Liver (tissue), 9 donors: ENCODE measurements around the gene SCPEP1. TPM values are rescaled to one million over a fixed set of nuclear protein-coding genes. Genes with fewer than 3 reads are reported as not detected.

Source experiments
- DNase-seq: peaks from one replicate; pipeline ENCODE4 v3.0.0-alpha.2; 2017; ENCODE audit warnings: low spot score
- H3K27ac ChIP-seq, 2 donors: one replicate each; pipeline ENCODE4 v1.7.0; 2013; ENCODE audit warnings: inconsistent platforms in 2 of 2, low read length in 2 of 2, control low read depth in 1 of 2, low read depth in 1 of 2, mild to moderate bottlenecking in 1 of 2
- H3K27me3 ChIP-seq, 4 donors: one replicate each; pipeline versions ENCODE4 v1.6.1 to v1.7.0; 2013; ENCODE audit warnings: low read length in 3 of 4, inconsistent platforms in 1 of 4, mild to moderate bottlenecking in 1 of 4, moderate library complexity in 1 of 4; ENCODE audit not compliant: control insufficient read depth in 4 of 4, insufficient read depth in 4 of 4
- H3K36me3 ChIP-seq, 4 donors: one replicate each; pipeline versions ENCODE4 v1.6.1 to v1.7.0; 2013; ENCODE audit warnings: low read length in 3 of 4, mild to moderate bottlenecking in 3 of 4, low read depth in 1 of 4, moderate library complexity in 1 of 4; ENCODE audit not compliant: control insufficient read depth in 4 of 4, insufficient read depth in 3 of 4
- H3K4me1 ChIP-seq, 4 donors: one replicate each; pipeline versions ENCODE4 v1.6.1 to v1.7.0; 2013; ENCODE audit warnings: low read length in 3 of 4, mild to moderate bottlenecking in 3 of 4, moderate library complexity in 1 of 4; ENCODE audit not compliant: control insufficient read depth in 4 of 4, insufficient read depth in 4 of 4
- H3K4me3 ChIP-seq, 3 donors: one replicate each; pipeline versions ENCODE4 v1.6.1 to v1.7.0; 2013; ENCODE audit warnings: low read length in 3 of 3, control low read depth in 1 of 3, low read depth in 1 of 3, mild to moderate bottlenecking in 1 of 3
- H3K9ac ChIP-seq, 2 donors: one replicate each; pipeline ENCODE4 v1.7.0; 2013; ENCODE audit warnings: low read length in 2 of 2, mild to moderate bottlenecking in 2 of 2, moderate library complexity in 2 of 2, control low read depth in 1 of 2, low read depth in 1 of 2
- H3K9me3 ChIP-seq, 4 donors: one replicate each; pipeline versions ENCODE4 v1.6.1 to v1.7.0; 2013; ENCODE audit warnings: low read length in 3 of 4; ENCODE audit not compliant: control insufficient read depth in 4 of 4
- EGR1 ChIP-seq, 2 donors: IDR thresholded peaks; 2 replicates each; pipeline ENCODE4 v1.6.1; 2016 to 2018; ENCODE audit warnings: antibody characterized with exemption in 2 of 2, low read depth in 2 of 2
- FOXA1 ChIP-seq: IDR thresholded peaks from 2 replicates; pipeline ENCODE4 v1.6.1; 2016; ENCODE audit warnings: antibody characterized with exemption
- GABPA ChIP-seq, 2 donors: IDR thresholded peaks in 1 of 2; conservative IDR thresholded peaks in 1 of 2; 2 replicates each; pipeline ENCODE4 v1.6.1; 2016; ENCODE audit warnings: antibody characterized with exemption in 2 of 2, mild to moderate bottlenecking in 1 of 2, moderate library complexity in 1 of 2
- HNF4A ChIP-seq, 2 donors: conservative IDR thresholded peaks; 2 replicates each; pipeline ENCODE4 v1.6.1; 2016; ENCODE audit warnings: antibody characterized with exemption in 2 of 2, mild to moderate bottlenecking in 2 of 2
- HNF4G ChIP-seq: IDR thresholded peaks from 2 replicates; pipeline ENCODE4 v1.6.1; 2016; ENCODE audit warnings: antibody characterized with exemption
- JUND ChIP-seq, 2 donors: IDR thresholded peaks; 2 replicates each; pipeline ENCODE4 v1.6.1; 2016; ENCODE audit warnings: antibody characterized with exemption in 2 of 2
- NR2F2 ChIP-seq: IDR thresholded peaks from 2 replicates; pipeline ENCODE4 v1.6.1; 2016; ENCODE audit warnings: antibody characterized with exemption
- RAD21 ChIP-seq, 2 donors: IDR thresholded peaks; 2 replicates each; pipeline ENCODE4 v1.6.1; 2016; ENCODE audit warnings: antibody characterized with exemption in 2 of 2, mild to moderate bottlenecking in 2 of 2
- REST ChIP-seq: IDR thresholded peaks from 2 replicates; pipeline ENCODE4 v1.6.1; 2016; ENCODE audit warnings: antibody characterized with exemption, mild to moderate bottlenecking
- RXRA ChIP-seq, 2 donors: IDR thresholded peaks; 2 replicates each; pipeline ENCODE4 v1.6.1; 2017 to 2018; ENCODE audit warnings: antibody characterized with exemption in 2 of 2, mild to moderate bottlenecking in 1 of 2
- SP1 ChIP-seq: IDR thresholded peaks from 2 replicates; pipeline ENCODE4 v1.6.1; 2018; ENCODE audit warnings: antibody characterized with exemption, mild to moderate bottlenecking
- YY1 ChIP-seq: IDR thresholded peaks from 2 replicates; pipeline ENCODE4 v1.6.1; 2016; ENCODE audit warnings: antibody characterized with exemption, mild to moderate bottlenecking
- ZBTB33 ChIP-seq: IDR thresholded peaks from 2 replicates; pipeline ENCODE4 v1.6.1; 2016; ENCODE audit warnings: antibody characterized with exemption
- WGBS: extraction: QIAGEN DNeasy Blood & Tissue Kit; methylation state at CpG from one replicate; pipeline ENCODE4 v1.1.7; 2013; 5-methylcytosine and 5-hydroxymethylcytosine counted together
- polyA plus RNA-seq, 2 donors: library from polyadenylated mRNA; stranded (reverse) in 1 of 2; unstranded in 1 of 2; fragments of 200-250 nt in 1 of 2; fragments of >200 nt in 1 of 2; fragmentation: Nextera tagmentation in 1 of 2; extraction: Ambion mirVana in 1 of 2; gene quantifications; one replicate each; pipeline versions ENCODE4 v1.2.1 to v1.2.3, GENCODE V29; 2013 to 2015
- total RNA-seq, 2 donors: library from RNA; depleted of rRNA; stranded (reverse); fragments of >200 nt; gene quantifications; one replicate each; pipeline ENCODE4 v1.2.3, GENCODE V29; 2014
- TF ChIP-seq, protein P1 (sequence below): IDR thresholded peaks from 2 replicates; pipeline ENCODE4 v1.6.1; 2016; ENCODE audit warnings: antibody characterized with exemption
- TF ChIP-seq, protein P2 (sequence below): fragments of 150-350 bp; IDR thresholded peaks from 2 replicates; pipeline ENCODE4 v1.5.1; 2017; ENCODE audit warnings: improper control_type of control experiment, low read depth, low read length; ENCODE audit not compliant: missing input control
- donor health status: healthy.
- donor health status: healthy.
- donor health status: healthy.
- donor health status: healthy.
- donor health status: healthy.

The SCPEP1 gene
- total and polyA plus RNA-seq, 4 donors: 15.7 to 29.3 (median 28.2) TPM

- Histone ChIP-seq H3K9me3 (no peaks in the 10 kb centered on the region), H3K27me3 (no peaks in the 10 kb centered on the region), H3K9ac (no peak overlapping the region), H3K27ac (no peak overlapping the region), H3K4me1 (peaks cover 8 to 28% (median 23%) of the 10 kb centered on the region in 4 donors), H3K36me3 (no peaks in the 10 kb centered on the region), H3K4me3 (no peak overlapping the region)
- TF ChIP-seq YY1 (no peak), NR2F2 (no peak), HNF4A (conservative IDR thresholded peaks at IDR 0.05) (no peak), REST (no peak), RXRA (IDR thresholded peaks at IDR 0.05) (no peak), JUND (IDR thresholded peaks at IDR 0.05) (no peak), HNF4G (no peak), RAD21 (IDR thresholded peaks at IDR 0.05) (no peak), GABPA (IDR thresholded peaks at IDR 0.05 in 1 of 2, conservative IDR thresholded peaks at IDR 0.05 in 1 of 2) (no peak), ZBTB33 (no peak), FOXA1 (no peak)
- no peak for DNase-seq
- 79% methylated on average over 1 of the region's 1 CpG for WGBS
These were observed 59.5 kb downstream of the SCPEP1 start for GRCh38 chr17:57037411-57037810.

DNA sequence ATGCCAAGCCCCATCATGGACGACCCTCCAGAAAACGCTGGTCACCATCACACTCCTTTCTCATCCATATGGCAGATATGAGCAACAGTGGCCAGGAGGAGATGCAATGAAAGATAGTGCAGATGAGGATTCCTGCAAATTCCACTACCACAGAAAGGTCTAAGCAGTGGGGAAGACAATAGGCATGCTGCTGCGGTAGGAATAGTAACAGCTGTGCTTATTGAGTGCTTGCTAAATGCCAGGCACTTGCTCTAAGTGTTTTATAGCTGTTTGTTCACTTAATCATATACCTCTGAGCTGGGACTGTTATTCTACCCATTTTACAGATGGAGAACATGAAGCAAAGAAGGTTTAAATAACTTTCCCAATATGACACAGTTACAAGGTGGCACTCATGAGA, 60.6 kb downstream of the SCPEP1 start:
- H3K36me3 ChIP-seq: no peaks in the 10 kb centered on the region
- H3K4me3 ChIP-seq: no peak overlapping the region
- no peak for DNase-seq
- peaks cover 8 to 28% (median 23%) of the 10 kb centered on the region in 4 donors for H3K4me1 ChIP-seq
- H3K9ac ChIP-seq: no peak overlapping the region
- TF ChIP-seq HNF4G (no peak), EGR1 (IDR thresholded peaks at IDR 0.05; ENCODE audit: low read depth in 2 of 2) (no peak), ZBTB33 (no peak), RAD21 (IDR thresholded peaks at IDR 0.05) (no peak), NR2F2 (no peak), FOXA1 (no peak), JUND (IDR thresholded peaks at IDR 0.05) (no peak), RXRA (IDR thresholded peaks at IDR 0.05) (no peak), HNF4A (conservative IDR thresholded peaks at IDR 0.05) (no peak), SP1 (no peak)
- TF ChIP-seq, protein P1, sequence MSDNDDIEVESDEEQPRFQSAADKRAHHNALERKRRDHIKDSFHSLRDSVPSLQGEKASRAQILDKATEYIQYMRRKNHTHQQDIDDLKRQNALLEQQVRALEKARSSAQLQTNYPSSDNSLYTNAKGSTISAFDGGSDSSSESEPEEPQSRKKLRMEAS: no peak
- TF ChIP-seq, protein P2, sequence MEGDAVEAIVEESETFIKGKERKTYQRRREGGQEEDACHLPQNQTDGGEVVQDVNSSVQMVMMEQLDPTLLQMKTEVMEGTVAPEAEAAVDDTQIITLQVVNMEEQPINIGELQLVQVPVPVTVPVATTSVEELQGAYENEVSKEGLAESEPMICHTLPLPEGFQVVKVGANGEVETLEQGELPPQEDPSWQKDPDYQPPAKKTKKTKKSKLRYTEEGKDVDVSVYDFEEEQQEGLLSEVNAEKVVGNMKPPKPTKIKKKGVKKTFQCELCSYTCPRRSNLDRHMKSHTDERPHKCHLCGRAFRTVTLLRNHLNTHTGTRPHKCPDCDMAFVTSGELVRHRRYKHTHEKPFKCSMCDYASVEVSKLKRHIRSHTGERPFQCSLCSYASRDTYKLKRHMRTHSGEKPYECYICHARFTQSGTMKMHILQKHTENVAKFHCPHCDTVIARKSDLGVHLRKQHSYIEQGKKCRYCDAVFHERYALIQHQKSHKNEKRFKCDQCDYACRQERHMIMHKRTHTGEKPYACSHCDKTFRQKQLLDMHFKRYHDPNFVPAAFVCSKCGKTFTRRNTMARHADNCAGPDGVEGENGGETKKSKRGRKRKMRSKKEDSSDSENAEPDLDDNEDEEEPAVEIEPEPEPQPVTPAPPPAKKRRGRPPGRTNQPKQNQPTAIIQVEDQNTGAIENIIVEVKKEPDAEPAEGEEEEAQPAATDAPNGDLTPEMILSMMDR: no peak
- no peak overlapping the region for H3K27ac ChIP-seq
- 76% methylated on average over 3 of the region's 3 CpGs for WGBS
- no peaks in the 10 kb centered on the region for H3K27me3 ChIP-seq
- no peaks in the 10 kb centered on the region for H3K9me3 ChIP-seq
